Measurements from ENCODE around the gene FNIP1. TPM values are rescaled to one million over a fixed set of nuclear protein-coding genes. Genes with fewer than 3 reads are reported as not detected.

The FNIP1 gene
- polyA plus RNA-seq, 1 of the 3 experiments (the other 2 are of a cell fraction), result 2.4 TPM

- TF ChIP-seq EZH2phosphoT487 (IDR thresholded peaks at IDR 0.05; ENCODE audit: borderline replicate concordance, low read depth), result no peak
- no peak for TF ChIP-seq RAD21 (IDR thresholded peaks at IDR 0.05; ENCODE audit: low read length)
- no peak for TF ChIP-seq NFIC (IDR thresholded peaks at IDR 0.05; ENCODE audit: borderline replicate concordance)
- no peak for TF ChIP-seq TEAD4 (IDR thresholded peaks at IDR 0.05; ENCODE audit: borderline replicate concordance, insufficient read depth)
- no peak overlapping the region for H3K4me2 ChIP-seq
- WGBS (ENCODE audit: low lambda C conversion rate), result 94% methylated on average over 1 of the region's 1 CpG
- CTCF ChIA-PET, result interaction anchor here (1.5 kb wide), 1 partner anchor 55 kb away, joined by 4 read pairs; no protein-coding TSS in a partner anchor
- H3K9me3 ChIP-seq, result no peaks in the 10 kb centered on the region
- peaks cover 29% of the 10 kb centered on the region for H3F3A ChIP-seq (replicated peaks; ENCODE audit: insufficient read depth)
- H3K36me3 ChIP-seq (replicated peaks in 1 of 2; ENCODE audit: control insufficient read depth in 1 of 2, insufficient read depth in 2 of 2, low read length in 1 of 2), result peaks cover 34 to 49% of the 10 kb centered on the region in 2 experiments
- H2AFZ ChIP-seq (ENCODE audit: low read depth), result no peak overlapping the region
- H3K27ac ChIP-seq (ENCODE audit: low read depth in 2 of 2, low read length in 1 of 2), result no peak overlapping the region; a peak in 1 of 4 replicates
- POLR2A ChIA-PET, result interaction anchor here (1.1 kb wide), 1 partner anchor 9 kb away, joined by 3 read pairs; no protein-coding TSS in a partner anchor
- H3K27me3 ChIP-seq (ENCODE audit: insufficient read depth), result no peaks in the 10 kb centered on the region
- no peaks in the 10 kb centered on the region for H3K79me2 ChIP-seq (ENCODE audit: insufficient read depth)
- no peak for DNase-seq
- no peak overlapping the region for H3K9ac ChIP-seq
- H4K20me1 ChIP-seq (ENCODE audit: insufficient read depth), result no peaks in the 10 kb centered on the region
- H3K4me3 ChIP-seq (ENCODE audit: low read depth in 2 of 2, low read length in 1 of 2), result no peak overlapping the region
- H3K4me1 ChIP-seq (ENCODE audit: control insufficient read depth in 1 of 2, insufficient read depth in 2 of 2, low read depth in 1 of 2, low read length in 1 of 2), result no peaks in the 10 kb centered on the region
- H3K9me2 ChIP-seq, result no peaks in the 10 kb centered on the region
These were observed 152.4 kb downstream of the FNIP1 start for GRCh38 chr5:131644370-131644769.

- Histone ChIP-seq H3K9me2 (no peaks in the 10 kb centered on the region), H3K9me3 (no peaks in the 10 kb centered on the region), H3K4me2 (no peak overlapping the region), H3K27me3 (ENCODE audit: insufficient read depth) (no peaks in the 10 kb centered on the region), H4K20me1 (ENCODE audit: insufficient read depth) (no peaks in the 10 kb centered on the region), H3F3A (replicated peaks; ENCODE audit: insufficient read depth) (peaks cover 23% of the 10 kb centered on the region), H3K4me1 (ENCODE audit: control insufficient read depth in 1 of 2, insufficient read depth in 2 of 2, low read depth in 1 of 2, low read length in 1 of 2) (peaks cover 2 to 3% of the 10 kb centered on the region in 2 experiments; a peak in 2 of 4 replicates), H3K79me2 (ENCODE audit: insufficient read depth) (no peaks in the 10 kb centered on the region), H3K9ac (no peak overlapping the region), H3K4me3 (ENCODE audit: low read depth in 2 of 2, low read length in 1 of 2) (no peak overlapping the region), H3K36me3 (replicated peaks in 1 of 2; ENCODE audit: control insufficient read depth in 1 of 2, insufficient read depth in 2 of 2, low read length in 1 of 2) (peaks cover 21 to 34% of the 10 kb centered on the region in 2 experiments), H2AFZ (ENCODE audit: low read depth) (no peak overlapping the region), H3K27ac (ENCODE audit: low read depth in 2 of 2, low read length in 1 of 2) (no peak overlapping the region)
- ChIA-PET CTCF (interaction anchor here (1.3 to 1.5 kb wide), 2 partner anchors 52 to 366 kb away, joined by 5 to 6 read pairs; no protein-coding TSS in a partner anchor), POLR2A (no interaction called here)
- no peak for DNase-seq
- TF ChIP-seq JUND (IDR thresholded peaks at IDR 0.05) (no peak), MEF2A (IDR thresholded peaks at IDR 0.05; ENCODE audit: borderline replicate concordance, low read depth) (no peak), RFX5 (IDR thresholded peaks at IDR 0.05; ENCODE audit: low read length) (no peak), FOXJ3 (CRISPR knock-in tag; IDR thresholded peaks at IDR 0.05) (no peak), MXI1 (IDR thresholded peaks at IDR 0.05; ENCODE audit: low read depth, low read length) (no peak), CHD2 (IDR thresholded peaks at IDR 0.05; ENCODE audit: low read length, partially characterized antibody) (no peak), POLR2AphosphoS5 (IDR thresholded peaks at IDR 0.05; ENCODE audit: low read depth, low read length) (no peak), TEAD4 (IDR thresholded peaks at IDR 0.05; ENCODE audit: borderline replicate concordance, insufficient read depth) (no peak), RAD21 (IDR thresholded peaks at IDR 0.05; ENCODE audit: low read length) (no peak), FOXM1 (IDR thresholded peaks at IDR 0.05; ENCODE audit: low read depth) (no peak), RXRA (IDR thresholded peaks at IDR 0.05; ENCODE audit: borderline replicate concordance, low read depth) (no peak), ZBTB33 (IDR thresholded peaks at IDR 0.05; ENCODE audit: borderline replicate concordance, low read depth) (no peak), SMC3 (IDR thresholded peaks at IDR 0.05; ENCODE audit: low read depth, low read length) (no peak), RCOR1 (IDR thresholded peaks at IDR 0.05; ENCODE audit: low read length) (no peak), EP300 (IDR thresholded peaks at IDR 0.05; ENCODE audit: borderline replicate concordance in 1 of 2, low read depth in 1 of 2, low read length in 1 of 2) (no peak), FOSL2 (IDR thresholded peaks at IDR 0.05; ENCODE audit: borderline replicate concordance, low read depth) (no peak), ELF1 (IDR thresholded peaks at IDR 0.05) (no peak)
- TF ChIP-seq, protein P1, sequence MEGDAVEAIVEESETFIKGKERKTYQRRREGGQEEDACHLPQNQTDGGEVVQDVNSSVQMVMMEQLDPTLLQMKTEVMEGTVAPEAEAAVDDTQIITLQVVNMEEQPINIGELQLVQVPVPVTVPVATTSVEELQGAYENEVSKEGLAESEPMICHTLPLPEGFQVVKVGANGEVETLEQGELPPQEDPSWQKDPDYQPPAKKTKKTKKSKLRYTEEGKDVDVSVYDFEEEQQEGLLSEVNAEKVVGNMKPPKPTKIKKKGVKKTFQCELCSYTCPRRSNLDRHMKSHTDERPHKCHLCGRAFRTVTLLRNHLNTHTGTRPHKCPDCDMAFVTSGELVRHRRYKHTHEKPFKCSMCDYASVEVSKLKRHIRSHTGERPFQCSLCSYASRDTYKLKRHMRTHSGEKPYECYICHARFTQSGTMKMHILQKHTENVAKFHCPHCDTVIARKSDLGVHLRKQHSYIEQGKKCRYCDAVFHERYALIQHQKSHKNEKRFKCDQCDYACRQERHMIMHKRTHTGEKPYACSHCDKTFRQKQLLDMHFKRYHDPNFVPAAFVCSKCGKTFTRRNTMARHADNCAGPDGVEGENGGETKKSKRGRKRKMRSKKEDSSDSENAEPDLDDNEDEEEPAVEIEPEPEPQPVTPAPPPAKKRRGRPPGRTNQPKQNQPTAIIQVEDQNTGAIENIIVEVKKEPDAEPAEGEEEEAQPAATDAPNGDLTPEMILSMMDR (IDR thresholded peaks at IDR 0.05), result no peak
- TF ChIP-seq, protein P2, sequence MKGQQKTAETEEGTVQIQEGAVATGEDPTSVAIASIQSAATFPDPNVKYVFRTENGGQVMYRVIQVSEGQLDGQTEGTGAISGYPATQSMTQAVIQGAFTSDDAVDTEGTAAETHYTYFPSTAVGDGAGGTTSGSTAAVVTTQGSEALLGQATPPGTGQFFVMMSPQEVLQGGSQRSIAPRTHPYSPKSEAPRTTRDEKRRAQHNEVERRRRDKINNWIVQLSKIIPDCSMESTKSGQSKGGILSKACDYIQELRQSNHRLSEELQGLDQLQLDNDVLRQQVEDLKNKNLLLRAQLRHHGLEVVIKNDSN (IDR thresholded peaks at IDR 0.05; ENCODE audit: borderline replicate concordance, low read depth), result no peak
- 92% methylated on average over 1 of the region's 1 CpG for WGBS (ENCODE audit: low lambda C conversion rate)
These were observed 155.3 kb downstream of the FNIP1 start for GRCh38 chr5:131641494-131641893.
